Esophagus muscularis mucosa (tissue), 3 donors: ENCODE results near the gene PEAK3.

ENCODE experiments used
- CTCF ChIP-seq, 3 experiments: fragments of 200-600 bp in 2 of 3; fragments of 450-650 bp in 1 of 3; sonication (generic) in 2 of 3; IDR thresholded peaks; one replicate each; pipeline ENCODE4 v1.5.1; 2017 to 2019; ENCODE audit warnings: antibody characterized with exemption in 3 of 3, mild to moderate bottlenecking in 2 of 3, moderate library complexity in 1 of 3
- POLR2A ChIP-seq: fragments of 450-650 bp; IDR thresholded peaks from one replicate; pipeline ENCODE4 v1.6.1; 2017; ENCODE audit warnings: antibody characterized with exemption, moderate library complexity, mild to moderate bottlenecking, low read depth
- POLR2AphosphoS5 ChIP-seq, 2 donors: sonication (generic); formaldehyde crosslinking; IDR thresholded peaks; one replicate each; pipeline ENCODE4 v1.6.1; 2017; ENCODE audit warnings: antibody characterized with exemption in 2 of 2

DNA sequence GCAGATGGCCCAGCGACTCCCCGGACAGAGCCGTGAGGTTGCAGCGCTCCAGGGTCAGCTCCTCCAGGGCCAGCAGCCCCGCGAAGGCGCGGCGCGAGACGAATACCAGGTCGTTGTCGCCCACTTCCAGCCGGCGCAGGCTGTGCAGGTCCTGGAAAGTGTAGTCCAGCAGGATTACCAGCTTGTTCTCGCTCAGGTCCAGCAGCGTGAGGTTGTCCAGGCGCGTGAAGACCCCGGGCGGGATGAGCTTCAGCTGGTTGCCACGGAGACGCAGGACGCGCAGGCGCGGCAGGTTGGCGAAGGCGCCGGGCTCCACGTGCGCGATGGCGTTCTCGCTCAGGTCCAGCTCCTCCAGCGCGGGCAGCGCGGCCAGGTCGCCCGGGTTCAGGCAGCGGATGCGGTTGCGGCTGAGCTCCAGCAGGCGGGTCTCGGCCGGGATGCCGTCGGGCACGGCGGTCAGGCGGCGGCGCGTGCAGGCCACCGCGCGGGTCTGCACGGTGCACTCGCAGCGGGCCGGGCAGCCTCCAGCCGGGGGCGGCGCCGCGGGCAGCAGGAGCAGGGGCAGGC, 9.3 kb upstream of the PEAK3 start:
- TF ChIP-seq CTCF (IDR thresholded peaks at IDR 0.05) (no peak), POLR2A (no peak), POLR2AphosphoS5 (IDR thresholded peaks at IDR 0.05) (no peak)
